Measurements from ENCODE around the gene PCDH10. TPM values are rescaled to one million over a fixed set of nuclear protein-coding genes. Genes with fewer than 3 reads are reported as not detected.

The PCDH10 gene
- total RNA-seq, 1 donor from 2014 or later = under 0.01 TPM

DNA sequence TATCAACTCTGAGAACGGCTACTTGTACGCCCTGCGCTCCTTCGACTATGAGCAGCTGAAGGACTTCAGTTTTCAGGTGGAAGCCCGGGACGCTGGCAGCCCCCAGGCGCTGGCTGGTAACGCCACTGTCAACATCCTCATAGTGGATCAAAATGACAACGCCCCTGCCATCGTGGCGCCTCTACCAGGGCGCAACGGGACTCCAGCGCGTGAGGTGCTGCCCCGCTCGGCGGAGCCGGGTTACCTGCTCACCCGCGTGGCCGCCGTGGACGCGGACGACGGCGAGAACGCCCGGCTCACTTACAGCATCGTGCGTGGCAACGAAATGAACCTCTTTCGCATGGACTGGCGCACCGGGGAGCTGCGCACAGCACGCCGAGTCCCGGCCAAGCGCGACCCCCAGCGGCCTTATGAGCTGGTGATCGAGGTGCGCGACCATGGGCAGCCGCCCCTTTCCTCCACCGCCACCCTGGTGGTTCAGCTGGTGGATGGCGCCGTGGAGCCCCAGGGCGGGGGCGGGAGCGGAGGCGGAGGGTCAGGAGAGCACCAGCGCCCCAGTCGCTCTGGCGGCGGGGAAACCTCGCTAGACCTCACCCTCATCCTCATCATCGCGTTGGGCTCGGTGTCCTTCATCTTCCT, 2.7 kb downstream of the PCDH10 start:
- Histone ChIP-seq H3K36me3 (ENCODE audit: control insufficient read depth, insufficient read depth, low read length) (no peaks in the 10 kb centered on the region), H3K4me3 (ENCODE audit: low read depth, low read length) (no peak overlapping the region), H3K27me3 (ENCODE audit: control insufficient read depth, insufficient read depth, low read length) (peaks cover 54% of the 10 kb centered on the region)
- TF ChIP-seq, protein P1, sequence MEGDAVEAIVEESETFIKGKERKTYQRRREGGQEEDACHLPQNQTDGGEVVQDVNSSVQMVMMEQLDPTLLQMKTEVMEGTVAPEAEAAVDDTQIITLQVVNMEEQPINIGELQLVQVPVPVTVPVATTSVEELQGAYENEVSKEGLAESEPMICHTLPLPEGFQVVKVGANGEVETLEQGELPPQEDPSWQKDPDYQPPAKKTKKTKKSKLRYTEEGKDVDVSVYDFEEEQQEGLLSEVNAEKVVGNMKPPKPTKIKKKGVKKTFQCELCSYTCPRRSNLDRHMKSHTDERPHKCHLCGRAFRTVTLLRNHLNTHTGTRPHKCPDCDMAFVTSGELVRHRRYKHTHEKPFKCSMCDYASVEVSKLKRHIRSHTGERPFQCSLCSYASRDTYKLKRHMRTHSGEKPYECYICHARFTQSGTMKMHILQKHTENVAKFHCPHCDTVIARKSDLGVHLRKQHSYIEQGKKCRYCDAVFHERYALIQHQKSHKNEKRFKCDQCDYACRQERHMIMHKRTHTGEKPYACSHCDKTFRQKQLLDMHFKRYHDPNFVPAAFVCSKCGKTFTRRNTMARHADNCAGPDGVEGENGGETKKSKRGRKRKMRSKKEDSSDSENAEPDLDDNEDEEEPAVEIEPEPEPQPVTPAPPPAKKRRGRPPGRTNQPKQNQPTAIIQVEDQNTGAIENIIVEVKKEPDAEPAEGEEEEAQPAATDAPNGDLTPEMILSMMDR (IDR thresholded peaks at IDR 0.05; ENCODE audit: insufficient read depth, low read length, severe bottlenecking) = no peak
- DNase-seq (ENCODE audit: low read depth) (no peak), FAIRE-seq (no peak)

DNA sequence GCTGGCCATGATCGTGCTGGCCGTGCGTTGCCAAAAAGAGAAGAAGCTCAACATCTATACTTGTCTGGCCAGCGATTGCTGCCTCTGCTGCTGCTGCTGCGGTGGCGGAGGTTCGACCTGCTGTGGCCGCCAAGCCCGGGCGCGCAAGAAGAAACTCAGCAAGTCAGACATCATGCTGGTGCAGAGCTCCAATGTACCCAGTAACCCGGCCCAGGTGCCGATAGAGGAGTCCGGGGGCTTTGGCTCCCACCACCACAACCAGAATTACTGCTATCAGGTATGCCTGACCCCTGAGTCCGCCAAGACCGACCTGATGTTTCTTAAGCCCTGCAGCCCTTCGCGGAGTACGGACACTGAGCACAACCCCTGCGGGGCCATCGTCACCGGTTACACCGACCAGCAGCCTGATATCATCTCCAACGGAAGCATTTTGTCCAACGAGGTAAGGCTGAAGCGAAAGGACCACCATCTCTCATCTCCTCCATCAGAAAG, 3.3 kb downstream of the PCDH10 start:
- DNase-seq (ENCODE audit: low read depth) (no peak), FAIRE-seq (no peak)
- H3K4me3 ChIP-seq (ENCODE audit: low read depth, low read length) = no peak overlapping the region
- H3K36me3 ChIP-seq (ENCODE audit: control insufficient read depth, insufficient read depth, low read length) = no peaks in the 10 kb centered on the region
- TF ChIP-seq, protein P1 (IDR thresholded peaks at IDR 0.05; ENCODE audit: insufficient read depth, low read length, severe bottlenecking) = no peak
- peaks cover 50% of the 10 kb centered on the region for H3K27me3 ChIP-seq (ENCODE audit: control insufficient read depth, insufficient read depth, low read length)

DNA sequence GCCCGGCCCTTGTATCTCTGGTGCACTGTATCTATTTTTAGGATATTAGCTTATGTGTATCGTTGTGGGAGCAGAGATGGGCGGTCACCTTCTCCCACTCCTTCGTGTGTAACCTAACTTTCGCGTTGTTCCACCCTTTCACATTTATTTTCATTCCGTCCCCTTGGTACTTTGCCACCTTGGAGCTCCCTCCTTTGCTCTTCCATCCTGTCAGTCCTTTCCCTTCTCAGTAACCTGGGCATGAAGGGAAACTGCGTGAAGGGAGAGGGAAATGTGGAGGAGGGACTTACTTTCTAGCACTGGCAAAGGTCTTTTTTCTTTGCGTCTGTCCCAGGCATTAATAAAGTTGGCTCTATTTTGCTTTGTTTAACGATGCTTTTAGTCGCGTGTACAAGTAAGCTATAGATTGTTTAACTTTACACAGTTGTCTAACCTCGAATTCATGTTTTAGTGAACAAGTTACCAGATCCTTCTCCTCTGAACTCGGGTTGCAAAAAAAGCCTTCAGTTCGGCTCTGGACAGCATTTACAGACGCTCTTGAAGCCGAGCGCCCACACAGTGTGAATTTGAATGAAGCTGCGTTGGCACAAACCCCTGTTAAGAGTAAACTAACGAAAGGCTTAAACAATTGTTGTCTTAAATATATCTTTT, 3.9 kb downstream of the PCDH10 start:
- Histone ChIP-seq H3K4me3 (ENCODE audit: low read depth, low read length) (no peak overlapping the region), H3K36me3 (ENCODE audit: control insufficient read depth, insufficient read depth, low read length) (no peaks in the 10 kb centered on the region), H3K27me3 (ENCODE audit: control insufficient read depth, insufficient read depth, low read length) (peaks cover 44% of the 10 kb centered on the region)
- FAIRE-seq (no peak), DNase-seq (ENCODE audit: low read depth) (no peak)
- TF ChIP-seq, protein P1 (IDR thresholded peaks at IDR 0.05; ENCODE audit: insufficient read depth, low read length, severe bottlenecking) = no peak

GRCh38 chr4:133154725-133155124, 5.6 kb downstream of the PCDH10 start:
- no peak for FAIRE-seq
- DNase-seq (ENCODE audit: low read depth) = peak; percentile 10
- H3K36me3 ChIP-seq (ENCODE audit: control insufficient read depth, insufficient read depth, low read length) = no peaks in the 10 kb centered on the region
- TF ChIP-seq, protein P1 (IDR thresholded peaks at IDR 0.05; ENCODE audit: insufficient read depth, low read length, severe bottlenecking) = peak; percentile 51
- H3K4me3 ChIP-seq (ENCODE audit: low read depth, low read length) = no peak overlapping the region
- H3K27me3 ChIP-seq (ENCODE audit: control insufficient read depth, insufficient read depth, low read length) = peaks cover 32% of the 10 kb centered on the region

- no peak for FAIRE-seq
- Histone ChIP-seq H3K4me3 (ENCODE audit: low read depth, low read length) (no peak overlapping the region), H3K36me3 (ENCODE audit: control insufficient read depth, insufficient read depth, low read length) (no peaks in the 10 kb centered on the region), H3K27me3 (ENCODE audit: control insufficient read depth, insufficient read depth, low read length) (peaks cover 18% of the 10 kb centered on the region)
- TF ChIP-seq, protein P1 (IDR thresholded peaks at IDR 0.05; ENCODE audit: insufficient read depth, low read length, severe bottlenecking) = no peak
- DNase-seq (ENCODE audit: low read depth) = no peak
Measured at GRCh38 chr4:133156096-133156495, 7.0 kb downstream of the PCDH10 start.
